GM19043 (cell line): Measurements from ENCODE around the gene SLC39A11.
"Not testable (repeated sequence)": the region's sequence is repeated elsewhere in the genome, so short reads cannot be mapped to it uniquely, and the experiment has no call there.

Experiments
- ATAC-seq: cut with Tn5 transposase; IDR thresholded peaks from one replicate; pipeline ENCODE4 v1.9.1; 2021; ENCODE audit warnings: low read depth; ENCODE audit not compliant: unreplicated experiment

The SLC39A11 gene

GRCh38 chr17:73111386-73111785 lies 18.9 kb upstream of the SLC39A11 start:
- no peak for ATAC-seq

GRCh38 chr17:73107191-73107590 lies 14.7 kb upstream of the SLC39A11 start:
- no peak for ATAC-seq

GRCh38 chr17:73105431-73105830 lies 12.9 kb upstream of the SLC39A11 start:
- ATAC-seq = no peak

GRCh38 chr17:73104450-73104849 lies 12.0 kb upstream of the SLC39A11 start:
- no peak for ATAC-seq

GRCh38 chr17:73103641-73104335 lies 11.3 kb upstream of the SLC39A11 start:
- ATAC-seq = no peak

- ATAC-seq = no peak
Observed at GRCh38 chr17:73101031-73101430, 8.5 kb upstream of the SLC39A11 start.

GRCh38 chr17:73100363-73100762 lies 7.9 kb upstream of the SLC39A11 start:
- no peak for ATAC-seq

GRCh38 chr17:73099511-73099910 lies 7.0 kb upstream of the SLC39A11 start:
- ATAC-seq = no peak

GRCh38 chr17:73098919-73099318 lies 6.4 kb upstream of the SLC39A11 start:
- ATAC-seq = no peak

- ATAC-seq = not testable (repeated sequence)
Observed at GRCh38 chr17:73097973-73098765, 5.7 kb upstream of the SLC39A11 start.

- no peak for ATAC-seq
Observed at GRCh38 chr17:73096866-73097265, 4.4 kb upstream of the SLC39A11 start.

- no peak for ATAC-seq
Observed at GRCh38 chr17:73096211-73096610, 3.7 kb upstream of the SLC39A11 start.

GRCh38 chr17:73093286-73093685 lies 798 bp upstream of the SLC39A11 start:
- no peak for ATAC-seq

- peak; percentile 3 for ATAC-seq
Observed at GRCh38 chr17:73091770-73092522, 542 bp downstream of the SLC39A11 start.

GRCh38 chr17:73091410-73091769 lies 1.1 kb downstream of the SLC39A11 start:
- no peak for ATAC-seq

- ATAC-seq = no peak
Observed at GRCh38 chr17:73090396-73091202, 1.9 kb downstream of the SLC39A11 start.

- ATAC-seq = no peak
Observed at GRCh38 chr17:73089322-73090317, 2.9 kb downstream of the SLC39A11 start.

GRCh38 chr17:73088561-73088960 lies 3.9 kb downstream of the SLC39A11 start:
- no peak for ATAC-seq

GRCh38 chr17:73083432-73083831 lies 9.1 kb downstream of the SLC39A11 start:
- ATAC-seq = no peak
